ENCODE data around the gene CCN6.

CCN6 gene

DNA sequence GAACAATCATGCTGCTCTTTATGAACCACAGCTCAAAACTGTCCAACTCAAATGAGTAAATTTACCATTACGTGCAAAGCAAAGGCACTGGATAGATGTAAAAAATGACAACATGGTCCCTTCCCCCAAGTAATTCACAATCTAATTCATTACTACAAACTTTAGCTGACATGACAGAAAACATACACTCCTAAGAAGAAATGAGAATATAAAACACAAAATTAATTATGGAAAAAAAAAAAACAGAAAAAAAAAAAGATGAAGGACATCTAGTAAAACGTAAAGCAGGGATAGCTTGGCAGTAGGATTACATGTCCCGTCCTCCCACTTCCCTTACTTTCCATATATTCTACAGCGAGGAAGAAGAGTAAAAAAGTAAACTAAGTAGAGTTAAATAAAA lies 27.7 kb downstream of the CCN6 start:
- no peak for DNase-seq (ENCODE audit: low read depth in 1 of 2, low spot score in 1 of 2)
- TF ChIP-seq SPI1 (IDR thresholded peaks at IDR 0.05; ENCODE audit: borderline replicate concordance, low read depth) (no peak), POLR2AphosphoS5 (IDR thresholded peaks at IDR 0.05; ENCODE audit: low read depth) (no peak), CTCF (IDR thresholded peaks at IDR 0.05; ENCODE audit: insufficient read depth, low read length) (no peak), REST (IDR thresholded peaks at IDR 0.05; ENCODE audit: insufficient replicate concordance, low read depth) (no peak), GABPA (IDR thresholded peaks at IDR 0.05; ENCODE audit: low read depth) (no peak)
- Histone ChIP-seq H3K4me3 (replicated peaks; ENCODE audit: insufficient read depth, low read length) (no peak overlapping the region), H3K27ac (replicated peaks) (no peak overlapping the region), H3K27me3 (ENCODE audit: insufficient read depth, poor library complexity, severe bottlenecking) (no peaks in the 10 kb centered on the region)

DNA sequence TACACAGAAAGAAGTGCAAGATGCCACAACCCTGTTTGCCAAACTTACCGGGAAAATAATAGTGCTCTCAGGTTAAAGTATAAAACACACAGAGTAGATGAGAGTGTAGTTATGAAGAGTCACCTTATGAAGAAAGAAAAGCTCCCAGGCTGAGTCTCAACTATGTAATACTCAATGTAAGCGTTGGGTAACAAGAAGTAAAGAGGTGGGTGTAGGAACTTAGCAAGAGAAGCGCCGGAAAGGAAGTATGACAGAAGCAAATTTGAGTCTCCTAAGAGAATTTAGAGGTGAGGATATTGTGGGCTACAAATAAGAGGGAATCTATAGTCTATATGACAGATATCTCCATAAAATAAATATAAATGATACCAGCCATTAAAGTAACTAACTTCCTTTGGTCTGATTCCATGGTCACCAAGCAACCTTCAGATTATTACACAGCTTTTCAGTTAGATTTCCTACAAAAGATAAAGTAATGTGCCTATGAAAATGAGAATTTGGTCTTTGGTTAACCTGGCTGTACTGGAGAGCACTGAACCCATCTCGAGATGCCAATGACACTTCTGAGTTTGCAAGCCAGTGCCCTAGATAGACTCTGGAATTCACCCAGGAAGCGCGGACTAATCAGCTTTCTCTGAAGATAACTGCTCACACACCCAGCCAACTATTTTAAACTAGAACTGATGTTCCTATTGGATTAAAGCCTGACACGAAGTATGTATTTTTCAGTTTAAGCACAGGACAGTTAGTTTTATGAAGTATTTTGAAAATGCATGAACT lies 31.6 kb downstream of the CCN6 start:
- Histone ChIP-seq H3K4me3 (replicated peaks; ENCODE audit: insufficient read depth, low read length) (no peak overlapping the region), H3K27ac (replicated peaks) (no peak overlapping the region), H3K27me3 (ENCODE audit: insufficient read depth, poor library complexity, severe bottlenecking) (no peaks in the 10 kb centered on the region)
- no peak for TF ChIP-seq GABPA (IDR thresholded peaks at IDR 0.05; ENCODE audit: low read depth)
- no peak for TF ChIP-seq REST (IDR thresholded peaks at IDR 0.05; ENCODE audit: insufficient replicate concordance, low read depth)
- no peak for TF ChIP-seq POLR2AphosphoS5 (IDR thresholded peaks at IDR 0.05; ENCODE audit: low read depth)
- no peak for TF ChIP-seq CTCF (IDR thresholded peaks at IDR 0.05; ENCODE audit: insufficient read depth, low read length)
- TF ChIP-seq SPI1 (IDR thresholded peaks at IDR 0.05; ENCODE audit: borderline replicate concordance, low read depth) = no peak
- no peak for DNase-seq (ENCODE audit: low read depth in 1 of 2, low spot score in 1 of 2)

GRCh38 chr6:112086744-112087135 lies 32.8 kb downstream of the CCN6 start:
- peak; percentile 41 to 43 for DNase-seq (ENCODE audit: low read depth in 1 of 2, low spot score in 1 of 2)

More at GRCh38 chr6:112086744-112087135, 32.8 kb downstream of the CCN6 start:
- TF ChIP-seq REST (IDR thresholded peaks at IDR 0.05; ENCODE audit: insufficient replicate concordance, low read depth) = no peak
- TF ChIP-seq SPI1 (IDR thresholded peaks at IDR 0.05; ENCODE audit: borderline replicate concordance, low read depth) = no peak
- no peak for TF ChIP-seq POLR2AphosphoS5 (IDR thresholded peaks at IDR 0.05; ENCODE audit: low read depth)
- TF ChIP-seq GABPA (IDR thresholded peaks at IDR 0.05; ENCODE audit: low read depth) = no peak
- TF ChIP-seq CTCF (IDR thresholded peaks at IDR 0.05; ENCODE audit: insufficient read depth, low read length) = no peak
- peak overlapping the region; percentile 89 for H3K4me3 ChIP-seq (replicated peaks; ENCODE audit: insufficient read depth, low read length)
- no peaks in the 10 kb centered on the region for H3K27me3 ChIP-seq (ENCODE audit: insufficient read depth, poor library complexity, severe bottlenecking)
- peak overlapping the region; percentile 74 for H3K27ac ChIP-seq (replicated peaks)
